A673 (cell line): ENCODE data around the gene TNIP1. TPM values are rescaled to one million over a fixed set of nuclear protein-coding genes. Genes with fewer than 3 reads are reported as not detected.

ENCODE experiments used
- BruUV-seq: library from RNA; stranded (reverse); fragments of 400-500 nt; replicated peaks from 2 replicates; lab custom pipeline; 2021; lab: Mats Ljungman, UMichigan
- CTCF ChIA-PET: fragments of 300-600 bp; sonication (Branson Sonifier 250); formaldehyde crosslinking; loops from one replicate; lab custom pipeline; 2022; ENCODE audit warnings: antibody characterized with exemption; lab: Charles Lee
- POLR2A ChIA-PET: fragments of 300-600 bp; sonication (Branson Sonifier 250); formaldehyde crosslinking; loops from one replicate; lab custom pipeline; 2022; ENCODE audit warnings: antibody characterized with exemption; ENCODE audit not compliant: low non-redundant PET; lab: Charles Lee
- DNase-seq: peaks from one replicate; pipeline ENCODE4 v3.0.0-alpha.2; 2015; ENCODE audit warnings: low spot score
- H3K27ac ChIP-seq: fragments of 200-600 bp; sonication (generic); 2 replicates; pipeline ENCODE4 v1.5.1; 2016; ENCODE audit warnings: mixed run types, low read depth, mild to moderate bottlenecking, mixed read lengths, antibody characterized with exemption, low read length; ENCODE audit not compliant: poor library complexity, severe bottlenecking
- H3K27me3 ChIP-seq: fragments of 200-600 bp; sonication (generic); replicated peaks from 2 replicates; pipeline ENCODE4 v1.6.1; 2017; ENCODE audit warnings: mixed run types, low read depth, mild to moderate bottlenecking, mixed read lengths, antibody characterized with exemption, low read length; ENCODE audit not compliant: insufficient read depth, poor library complexity
- H3K36me3 ChIP-seq: fragments of 200-600 bp; sonication (generic); 2 replicates; pipeline ENCODE4 v1.6.1; 2016; ENCODE audit warnings: mixed run types, mild to moderate bottlenecking, mixed read lengths, antibody characterized with exemption, low read length; ENCODE audit not compliant: insufficient read depth, poor library complexity, severe bottlenecking
- H3K4me1 ChIP-seq: fragments of 200-600 bp; sonication (generic); 2 replicates; pipeline ENCODE4 v1.6.1; 2017; ENCODE audit warnings: mixed run types, mild to moderate bottlenecking, mixed read lengths, antibody characterized with exemption, low read length; ENCODE audit not compliant: insufficient read depth, poor library complexity, severe bottlenecking
- H3K4me3 ChIP-seq: fragments of 200-600 bp; sonication (generic); 2 replicates; pipeline ENCODE4 v1.5.1; 2016; ENCODE audit warnings: low read depth, mixed run types, mild to moderate bottlenecking, mixed read lengths, low read length; ENCODE audit not compliant: poor library complexity, severe bottlenecking
- H3K9me3 ChIP-seq: fragments of 200-600 bp; sonication (generic); 2 replicates; pipeline ENCODE4 v1.6.1; 2016; ENCODE audit warnings: mixed run types, low read depth, mild to moderate bottlenecking, mixed read lengths, antibody characterized with exemption, low read length; ENCODE audit not compliant: poor library complexity, severe bottlenecking
- EZH2 ChIP-seq: fragments of 200-600 bp; sonication (generic); IDR thresholded peaks from 2 replicates; pipeline ENCODE4 v1.6.1; 2017; ENCODE audit warnings: borderline replicate concordance, low read depth, mild to moderate bottlenecking, mixed read lengths, antibody characterized with exemption, low read length; ENCODE audit not compliant: poor library complexity, severe bottlenecking
- intact Hi-C: fragments of 100-400 bp; cut with micrococcal nuclease; formaldehyde crosslinking; loops from one replicate; pipeline ENCODE4 v1.10.0; 2022; ENCODE audit not compliant: unreplicated experiment
- total RNA-seq: library from RNA; stranded (reverse); gene quantifications from 2 replicates; pipeline ENCODE4 v1.2.3, GENCODE V29; 2021
- TF ChIP-seq, protein P1 (sequence below): fragments of 300-800, 200-600 bp; sonication (generic); conservative IDR thresholded peaks from 2 replicates; pipeline ENCODE4 v1.5.1; 2017; ENCODE audit warnings: low read depth, mild to moderate bottlenecking, antibody characterized with exemption, low read length, moderate library complexity, mixed read lengths

The TNIP1 gene
- total RNA-seq, 1 experiment from 2014 or later: 33.3 TPM

DNA sequence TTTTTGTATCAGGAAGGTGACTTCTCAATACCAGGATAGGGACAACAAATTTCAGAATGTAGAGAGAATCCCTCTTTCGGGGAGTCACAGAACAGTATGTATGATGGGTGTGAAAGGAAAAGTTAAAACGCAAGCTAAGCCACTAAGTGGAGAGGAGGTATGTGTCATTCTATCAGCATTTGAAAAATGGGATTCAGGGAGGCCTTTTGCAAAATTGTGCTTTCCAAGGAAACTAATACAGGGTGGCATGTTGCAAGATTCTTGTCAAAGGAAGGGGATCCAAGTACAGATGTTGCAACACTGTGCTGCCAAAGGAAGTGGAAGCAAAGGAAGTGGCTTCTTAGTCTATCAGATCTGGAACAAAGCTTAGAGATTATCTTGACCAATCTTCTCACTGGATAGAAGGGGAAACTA lies 12.6 kb upstream of the TNIP1 start:
- H3K9me3 ChIP-seq: no peaks in the 10 kb centered on the region
- TF ChIP-seq, protein P1, sequence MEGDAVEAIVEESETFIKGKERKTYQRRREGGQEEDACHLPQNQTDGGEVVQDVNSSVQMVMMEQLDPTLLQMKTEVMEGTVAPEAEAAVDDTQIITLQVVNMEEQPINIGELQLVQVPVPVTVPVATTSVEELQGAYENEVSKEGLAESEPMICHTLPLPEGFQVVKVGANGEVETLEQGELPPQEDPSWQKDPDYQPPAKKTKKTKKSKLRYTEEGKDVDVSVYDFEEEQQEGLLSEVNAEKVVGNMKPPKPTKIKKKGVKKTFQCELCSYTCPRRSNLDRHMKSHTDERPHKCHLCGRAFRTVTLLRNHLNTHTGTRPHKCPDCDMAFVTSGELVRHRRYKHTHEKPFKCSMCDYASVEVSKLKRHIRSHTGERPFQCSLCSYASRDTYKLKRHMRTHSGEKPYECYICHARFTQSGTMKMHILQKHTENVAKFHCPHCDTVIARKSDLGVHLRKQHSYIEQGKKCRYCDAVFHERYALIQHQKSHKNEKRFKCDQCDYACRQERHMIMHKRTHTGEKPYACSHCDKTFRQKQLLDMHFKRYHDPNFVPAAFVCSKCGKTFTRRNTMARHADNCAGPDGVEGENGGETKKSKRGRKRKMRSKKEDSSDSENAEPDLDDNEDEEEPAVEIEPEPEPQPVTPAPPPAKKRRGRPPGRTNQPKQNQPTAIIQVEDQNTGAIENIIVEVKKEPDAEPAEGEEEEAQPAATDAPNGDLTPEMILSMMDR: no peak
- TF ChIP-seq EZH2: no peak
- H3K4me1 ChIP-seq: peaks cover 8% of the 10 kb centered on the region
- CTCF ChIA-PET: no interaction called here
- H3K27me3 ChIP-seq: no peaks in the 10 kb centered on the region
- intact Hi-C loops: no loop called here
- BruUV-seq: no TSS peak
- no peaks in the 10 kb centered on the region for H3K36me3 ChIP-seq
- no peak overlapping the region for H3K27ac ChIP-seq
- H3K4me3 ChIP-seq: no peak overlapping the region
- DNase-seq: peak; percentile 37
- POLR2A ChIA-PET: no interaction called here

DNA sequence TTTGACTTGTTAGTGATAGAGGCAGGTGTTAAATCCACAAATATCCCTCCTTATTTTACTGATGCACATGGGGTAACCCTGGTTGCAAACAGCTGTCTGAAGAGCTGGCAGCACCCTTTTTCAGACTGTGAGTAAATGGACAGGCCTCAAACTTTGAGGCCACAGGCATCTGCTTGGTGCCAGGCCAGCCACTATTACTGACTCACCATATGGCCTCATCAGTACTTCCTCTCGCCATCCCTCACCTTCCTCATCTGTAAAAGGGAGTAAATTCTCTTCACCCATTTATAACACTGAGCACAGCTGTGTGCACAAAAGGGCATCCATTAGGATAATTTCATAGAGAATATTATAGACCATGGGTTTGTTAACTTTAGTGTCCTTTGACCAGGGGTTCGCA lies 11.9 kb upstream of the TNIP1 start:
- no peak for DNase-seq
- CTCF ChIA-PET: no interaction called here
- POLR2A ChIA-PET: no interaction called here
- Histone ChIP-seq H3K4me1 (peaks cover 8% of the 10 kb centered on the region), H3K27me3 (no peaks in the 10 kb centered on the region), H3K27ac (no peak overlapping the region), H3K4me3 (no peak overlapping the region), H3K36me3 (no peaks in the 10 kb centered on the region), H3K9me3 (no peaks in the 10 kb centered on the region)
- BruUV-seq: no TSS peak
- no peak for TF ChIP-seq EZH2
- TF ChIP-seq, protein P1: no peak
- intact Hi-C loops: no loop called here

- intact Hi-C loops: no loop called here
- CTCF ChIA-PET: no interaction called here
- H3K27me3 ChIP-seq: no peaks in the 10 kb centered on the region
- peaks cover 4% of the 10 kb centered on the region for H3K4me1 ChIP-seq
- no peak overlapping the region for H3K4me3 ChIP-seq
- no peak overlapping the region for H3K27ac ChIP-seq
- BruUV-seq: no TSS peak
- no peak for DNase-seq
- POLR2A ChIA-PET: no interaction called here
- H3K36me3 ChIP-seq: no peaks in the 10 kb centered on the region
- no peaks in the 10 kb centered on the region for H3K9me3 ChIP-seq
- TF ChIP-seq, protein P1: no peak
- TF ChIP-seq EZH2: no peak
Observed at GRCh38 chr5:151089726-151090125, 8.9 kb upstream of the TNIP1 start.
